HG02840 (cell line): ENCODE measurements around the gene TARP.

Experiments used
- ATAC-seq: cut with Tn5 transposase; IDR thresholded peaks from one replicate; pipeline ENCODE4 v1.9.1; 2021; ENCODE audit warnings: mild to moderate bottlenecking, moderate library complexity, moderate number of reproducible peaks; ENCODE audit not compliant: unreplicated experiment, low FRiP score

The TARP gene

GRCh38 chr7:38273286-38273995 lies at the start of gene TARP:
TARP (minus strand) TSS chr7:38273636.
- no peak for ATAC-seq

- no peak for ATAC-seq
Measured at GRCh38 chr7:38323156-38323555, 49.7 kb upstream of the TARP start.

GRCh38 chr7:38322461-38322860 lies 49.0 kb upstream of the TARP start:
- ATAC-seq, result no peak

GRCh38 chr7:38321967-38322366 lies 48.5 kb upstream of the TARP start:
- no peak for ATAC-seq

- no peak for ATAC-seq
Measured at GRCh38 chr7:38321515-38321944, 48.1 kb upstream of the TARP start.

- no peak for ATAC-seq
Measured at GRCh38 chr7:38321050-38321449, 47.6 kb upstream of the TARP start.

GRCh38 chr7:38319873-38320272 lies 46.4 kb upstream of the TARP start:
- no peak for ATAC-seq

GRCh38 chr7:38318803-38319416 lies 45.5 kb upstream of the TARP start:
- no peak for ATAC-seq

GRCh38 chr7:38318241-38318640 lies 44.8 kb upstream of the TARP start:
- ATAC-seq, result no peak

GRCh38 chr7:38317515-38317914 lies 44.1 kb upstream of the TARP start:
- ATAC-seq, result no peak

- no peak for ATAC-seq
Measured at GRCh38 chr7:38316733-38317360, 43.4 kb upstream of the TARP start.

GRCh38 chr7:38315410-38315809 lies 42.0 kb upstream of the TARP start:
- ATAC-seq, result no peak

GRCh38 chr7:38312821-38313220 lies 39.4 kb upstream of the TARP start:
- no peak for ATAC-seq

GRCh38 chr7:38311329-38311937 lies 38.0 kb upstream of the TARP start:
- peak; percentile 66 for ATAC-seq

- no peak for ATAC-seq
Measured at GRCh38 chr7:38310591-38311101, 37.2 kb upstream of the TARP start.

GRCh38 chr7:38309555-38309954 lies 36.1 kb upstream of the TARP start:
- no peak for ATAC-seq

GRCh38 chr7:38308140-38308539 lies 34.7 kb upstream of the TARP start:
- no peak for ATAC-seq

- no peak for ATAC-seq
Measured at GRCh38 chr7:38307640-38308039, 34.2 kb upstream of the TARP start.

GRCh38 chr7:38306914-38307313 lies 33.5 kb upstream of the TARP start:
- ATAC-seq, result no peak

GRCh38 chr7:38306171-38306570 lies 32.7 kb upstream of the TARP start:
- ATAC-seq, result no peak

GRCh38 chr7:38303866-38304265 lies 30.4 kb upstream of the TARP start:
- no peak for ATAC-seq
